Colonic mucosa (tissue), 4 donors: ENCODE measurements around the gene SNX24. TPM values are rescaled to one million over a fixed set of nuclear protein-coding genes. Genes with fewer than 3 reads are reported as not detected.

Experiments used
- DNase-seq: peaks from one replicate; pipeline ENCODE4 v3.0.0-alpha.2; 2020
- H3K27ac ChIP-seq: fragments of 200-600 bp; one replicate; pipeline ENCODE4 v1.8.0; 2021
- H3K27me3 ChIP-seq: fragments of 200-600 bp; one replicate; pipeline ENCODE4 v1.8.0; 2021
- H3K36me3 ChIP-seq: fragments of 200-600 bp; one replicate; pipeline ENCODE4 v1.8.0; 2021
- H3K4me1 ChIP-seq: fragments of 200-600 bp; one replicate; pipeline ENCODE4 v1.8.0; 2021; ENCODE audit warnings: mild to moderate bottlenecking
- H3K4me3 ChIP-seq: fragments of 200-600 bp; one replicate; pipeline ENCODE4 v1.8.0; 2021
- H3K9ac ChIP-seq, 2 donors: one replicate each; pipeline ENCODE4 v1.7.0; 2013; ENCODE audit warnings: control low read depth in 2 of 2, low read depth in 2 of 2, low read length in 2 of 2
- H3K9me3 ChIP-seq: fragments of 200-600 bp; one replicate; pipeline ENCODE4 v1.8.0; 2021
- intact Hi-C: fragments of 100-400 bp; cut with DNase I; formaldehyde crosslinking; loops from one replicate; pipeline ENCODE4 v1.14.1; 2022
- total RNA-seq, 2 donors: library from RNA; stranded (reverse); fragmentation: NEBNext Ultra II Directional in 1 of 2; extraction: Animal tissue kit (Norgen Biotek cat#: 25700) in 1 of 2; gene quantifications; one replicate each; pipeline ENCODE4 v1.2.1, GENCODE V29; 2021
- TF ChIP-seq, protein P1 (sequence below): fragments of 200-600 bp; IDR thresholded peaks from one replicate; pipeline ENCODE4 v1.8.0; 2022; ENCODE audit warnings: antibody characterized with exemption, mild to moderate bottlenecking
- donor health status: healthy.
- donor health status: DM: no; HTN: no; CAD: no.
- donor health status: DM: no; HTN: no; CAD: no.

The SNX24 gene
- total RNA-seq, 2 donors from 2014 or later, result 8.8 to 17.0 TPM

DNA sequence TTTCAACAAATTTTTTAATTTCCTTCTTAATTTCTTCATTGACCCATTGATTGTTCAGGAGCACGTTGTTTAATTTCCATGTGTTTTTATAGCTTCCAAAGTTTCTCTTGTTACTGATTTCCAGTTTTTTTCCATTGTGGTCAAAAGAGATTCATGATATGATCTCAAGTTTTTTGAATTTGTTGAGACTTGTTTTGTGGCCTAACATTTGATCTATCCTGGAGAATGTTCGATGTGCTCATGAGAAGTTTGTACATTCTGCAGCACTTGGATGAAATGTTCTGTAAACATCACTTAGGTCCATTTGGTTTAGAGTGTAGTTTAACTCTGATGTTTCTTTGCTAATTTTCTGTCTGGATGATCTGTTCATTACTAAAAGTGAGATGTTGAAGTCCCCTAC is 205.8 kb downstream of the SNX24 start:
- DNase-seq, result no peak
- Histone ChIP-seq H3K9ac (no peak overlapping the region), H3K4me1 (no peaks in the 10 kb centered on the region), H3K9me3 (no peaks in the 10 kb centered on the region), H3K27ac (no peak overlapping the region), H3K27me3 (no peaks in the 10 kb centered on the region), H3K36me3 (no peaks in the 10 kb centered on the region), H3K4me3 (no peak overlapping the region)
- TF ChIP-seq, protein P1, sequence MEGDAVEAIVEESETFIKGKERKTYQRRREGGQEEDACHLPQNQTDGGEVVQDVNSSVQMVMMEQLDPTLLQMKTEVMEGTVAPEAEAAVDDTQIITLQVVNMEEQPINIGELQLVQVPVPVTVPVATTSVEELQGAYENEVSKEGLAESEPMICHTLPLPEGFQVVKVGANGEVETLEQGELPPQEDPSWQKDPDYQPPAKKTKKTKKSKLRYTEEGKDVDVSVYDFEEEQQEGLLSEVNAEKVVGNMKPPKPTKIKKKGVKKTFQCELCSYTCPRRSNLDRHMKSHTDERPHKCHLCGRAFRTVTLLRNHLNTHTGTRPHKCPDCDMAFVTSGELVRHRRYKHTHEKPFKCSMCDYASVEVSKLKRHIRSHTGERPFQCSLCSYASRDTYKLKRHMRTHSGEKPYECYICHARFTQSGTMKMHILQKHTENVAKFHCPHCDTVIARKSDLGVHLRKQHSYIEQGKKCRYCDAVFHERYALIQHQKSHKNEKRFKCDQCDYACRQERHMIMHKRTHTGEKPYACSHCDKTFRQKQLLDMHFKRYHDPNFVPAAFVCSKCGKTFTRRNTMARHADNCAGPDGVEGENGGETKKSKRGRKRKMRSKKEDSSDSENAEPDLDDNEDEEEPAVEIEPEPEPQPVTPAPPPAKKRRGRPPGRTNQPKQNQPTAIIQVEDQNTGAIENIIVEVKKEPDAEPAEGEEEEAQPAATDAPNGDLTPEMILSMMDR, result no peak
- intact Hi-C loops, result no loop called here

Other genes starting within 250 kb of the SNX24 start
- gene SNX2, start 70.5 kb upstream of the SNX24 start, total RNA-seq, result 10 to 100 TPM; 61.0 to 71.9 TPM
- gene PPIC, start 191.1 kb downstream of the SNX24 start, total RNA-seq, result 10 to 100 TPM; 33.7 to 84.8 TPM
- gene PRDM6, start 243.6 kb downstream of the SNX24 start, total RNA-seq, result 1 to 10 TPM; 1.6 to 2.7 TPM